ENCODE measurements around the gene GRIK1.

Gene GRIK1

GRCh38 chr21:29909571-29909970 is 30.2 kb downstream of the GRIK1 start:
- Histone ChIP-seq H3K9me3 (ENCODE audit: control insufficient read depth, low read depth, low read length) (peaks cover 5% of the 10 kb centered on the region), H3K27me3 (ENCODE audit: control insufficient read depth, insufficient read depth, low read length) (no peaks in the 10 kb centered on the region), H3K9ac (ENCODE audit: low read length) (no peak overlapping the region), H3K4me1 (ENCODE audit: control insufficient read depth, low read depth, low read length) (no peaks in the 10 kb centered on the region), H3K4me3 (ENCODE audit: low read length) (no peak overlapping the region), H3K27ac (ENCODE audit: low read length) (no peak overlapping the region), H3K36me3 (ENCODE audit: control insufficient read depth, low read depth, low read length) (no peaks in the 10 kb centered on the region)

GRCh38 chr21:29904359-29905282 is 35.2 kb downstream of the GRIK1 start:
- Histone ChIP-seq H3K27ac (ENCODE audit: low read length) (no peak overlapping the region), H3K4me1 (ENCODE audit: control insufficient read depth, low read depth, low read length) (no peaks in the 10 kb centered on the region), H3K27me3 (ENCODE audit: control insufficient read depth, insufficient read depth, low read length) (no peaks in the 10 kb centered on the region), H3K36me3 (ENCODE audit: control insufficient read depth, low read depth, low read length) (no peaks in the 10 kb centered on the region), H3K4me3 (ENCODE audit: low read length) (no peak overlapping the region), H3K9ac (ENCODE audit: low read length) (no peak overlapping the region), H3K9me3 (ENCODE audit: control insufficient read depth, low read depth, low read length) (no peaks in the 10 kb centered on the region)

DNA sequence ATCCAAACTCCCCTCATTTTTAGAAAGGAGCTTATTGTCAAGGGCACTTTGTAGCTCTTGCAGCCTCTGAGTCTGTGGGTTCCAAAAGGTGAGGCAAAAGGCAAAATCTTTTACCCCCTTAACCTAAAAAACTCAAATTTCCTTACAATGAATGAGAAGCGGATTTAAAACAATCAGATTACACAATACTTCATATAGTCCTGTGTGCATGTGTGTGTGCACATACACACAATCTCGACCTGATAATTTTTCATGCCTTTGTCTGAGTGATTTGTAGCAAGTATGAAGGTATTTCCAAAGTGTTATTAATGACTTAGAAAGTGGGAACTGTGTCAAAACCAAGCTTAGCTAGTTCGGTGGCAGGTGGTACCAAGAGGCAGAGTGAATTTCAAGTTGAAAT is 42.9 kb downstream of the GRIK1 start:
- H3K27me3 ChIP-seq (ENCODE audit: control insufficient read depth, insufficient read depth, low read length), result no peaks in the 10 kb centered on the region

DNA sequence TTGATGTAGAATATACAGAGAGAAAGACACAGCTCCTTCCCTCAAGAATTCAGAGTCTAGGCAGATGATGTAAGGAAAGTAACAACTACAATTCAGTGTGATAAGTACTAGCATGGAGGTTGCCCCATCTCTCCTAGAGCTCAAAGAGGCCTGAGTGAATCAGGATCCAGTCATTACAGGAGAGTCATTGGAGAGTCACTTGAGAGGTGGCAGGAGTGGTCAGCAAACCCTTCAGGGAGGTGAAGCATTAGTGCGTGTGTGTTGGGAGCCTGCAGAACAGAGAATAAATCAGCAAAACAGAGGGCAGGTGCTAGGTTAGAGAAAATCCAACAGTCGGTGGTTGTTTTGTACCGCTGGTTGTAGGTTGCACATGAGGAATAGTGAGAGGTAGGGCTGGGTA is 46.1 kb downstream of the GRIK1 start:
- no peaks in the 10 kb centered on the region for H3K4me1 ChIP-seq (ENCODE audit: control insufficient read depth, low read depth, low read length)
- H3K27ac ChIP-seq (ENCODE audit: low read length), result no peak overlapping the region
- H3K9ac ChIP-seq (ENCODE audit: low read length), result no peak overlapping the region
- no peaks in the 10 kb centered on the region for H3K36me3 ChIP-seq (ENCODE audit: control insufficient read depth, low read depth, low read length)
- H3K4me3 ChIP-seq (ENCODE audit: low read length), result no peak overlapping the region
- no peaks in the 10 kb centered on the region for H3K9me3 ChIP-seq (ENCODE audit: control insufficient read depth, low read depth, low read length)
- H3K27me3 ChIP-seq (ENCODE audit: control insufficient read depth, insufficient read depth, low read length), result no peaks in the 10 kb centered on the region

More for the DNA sequence above, 42.9 kb downstream of the GRIK1 start:
- H3K9me3 ChIP-seq (ENCODE audit: control insufficient read depth, low read depth, low read length), result no peaks in the 10 kb centered on the region
- H3K36me3 ChIP-seq (ENCODE audit: control insufficient read depth, low read depth, low read length), result no peaks in the 10 kb centered on the region
- no peak overlapping the region for H3K9ac ChIP-seq (ENCODE audit: low read length)
- H3K4me3 ChIP-seq (ENCODE audit: low read length), result no peak overlapping the region
- H3K4me1 ChIP-seq (ENCODE audit: control insufficient read depth, low read depth, low read length), result no peaks in the 10 kb centered on the region
- H3K27ac ChIP-seq (ENCODE audit: low read length), result no peak overlapping the region

- Histone ChIP-seq H3K9me3 (ENCODE audit: control insufficient read depth, low read depth, low read length) (no peaks in the 10 kb centered on the region), H3K4me1 (ENCODE audit: control insufficient read depth, low read depth, low read length) (no peaks in the 10 kb centered on the region), H3K9ac (ENCODE audit: low read length) (no peak overlapping the region), H3K27ac (ENCODE audit: low read length) (no peak overlapping the region), H3K27me3 (ENCODE audit: control insufficient read depth, insufficient read depth, low read length) (no peaks in the 10 kb centered on the region), H3K4me3 (ENCODE audit: low read length) (no peak overlapping the region), H3K36me3 (ENCODE audit: control insufficient read depth, low read depth, low read length) (no peaks in the 10 kb centered on the region)
Observed at GRCh38 chr21:29892379-29892778, 47.4 kb downstream of the GRIK1 start.

- Histone ChIP-seq H3K9me3 (ENCODE audit: control insufficient read depth, low read depth, low read length) (no peaks in the 10 kb centered on the region), H3K4me1 (ENCODE audit: control insufficient read depth, low read depth, low read length) (no peaks in the 10 kb centered on the region), H3K36me3 (ENCODE audit: control insufficient read depth, low read depth, low read length) (no peaks in the 10 kb centered on the region), H3K4me3 (ENCODE audit: low read length) (no peak overlapping the region), H3K9ac (ENCODE audit: low read length) (no peak overlapping the region), H3K27ac (ENCODE audit: low read length) (no peak overlapping the region), H3K27me3 (ENCODE audit: control insufficient read depth, insufficient read depth, low read length) (no peaks in the 10 kb centered on the region)
Observed at GRCh38 chr21:29888437-29888836, 51.4 kb downstream of the GRIK1 start.

DNA sequence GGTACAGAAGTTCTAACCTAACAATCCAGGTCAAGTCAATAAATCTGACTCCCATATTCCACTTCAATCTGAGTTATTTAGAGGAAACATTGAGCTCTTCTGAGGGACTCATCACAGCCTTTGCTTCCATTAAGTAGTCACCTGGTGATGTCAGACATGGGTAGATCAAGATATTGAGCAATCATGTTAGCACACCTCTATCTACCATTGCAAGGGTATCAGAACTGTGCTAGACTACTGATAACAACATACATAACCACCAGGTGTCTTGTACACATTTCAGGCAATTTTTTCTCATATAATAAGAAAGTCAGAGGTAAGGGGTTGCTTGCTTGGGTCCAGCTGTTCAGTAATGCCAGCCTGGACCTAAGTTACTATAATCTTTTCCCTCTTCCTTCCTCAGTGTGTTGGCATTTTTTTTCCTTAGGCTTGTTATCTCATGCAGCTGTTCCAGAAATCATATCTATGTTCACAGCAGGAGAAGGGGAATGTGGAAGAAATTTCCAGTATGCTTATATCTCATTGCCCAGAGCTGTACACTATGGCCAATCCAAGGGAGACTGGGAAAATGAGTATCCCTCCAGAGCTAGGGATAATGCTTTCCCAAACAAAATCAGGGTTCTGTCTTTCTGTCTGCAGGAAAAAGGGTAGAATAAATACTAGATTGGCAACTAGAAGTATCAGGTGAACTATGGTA is 52.3 kb downstream of the GRIK1 start:
- H3K27me3 ChIP-seq (ENCODE audit: control insufficient read depth, insufficient read depth, low read length), result no peaks in the 10 kb centered on the region
- H3K9ac ChIP-seq (ENCODE audit: low read length), result no peak overlapping the region
- H3K27ac ChIP-seq (ENCODE audit: low read length), result no peak overlapping the region
- no peak overlapping the region for H3K4me3 ChIP-seq (ENCODE audit: low read length)
- no peaks in the 10 kb centered on the region for H3K9me3 ChIP-seq (ENCODE audit: control insufficient read depth, low read depth, low read length)
- no peaks in the 10 kb centered on the region for H3K36me3 ChIP-seq (ENCODE audit: control insufficient read depth, low read depth, low read length)
- H3K4me1 ChIP-seq (ENCODE audit: control insufficient read depth, low read depth, low read length), result no peaks in the 10 kb centered on the region

DNA sequence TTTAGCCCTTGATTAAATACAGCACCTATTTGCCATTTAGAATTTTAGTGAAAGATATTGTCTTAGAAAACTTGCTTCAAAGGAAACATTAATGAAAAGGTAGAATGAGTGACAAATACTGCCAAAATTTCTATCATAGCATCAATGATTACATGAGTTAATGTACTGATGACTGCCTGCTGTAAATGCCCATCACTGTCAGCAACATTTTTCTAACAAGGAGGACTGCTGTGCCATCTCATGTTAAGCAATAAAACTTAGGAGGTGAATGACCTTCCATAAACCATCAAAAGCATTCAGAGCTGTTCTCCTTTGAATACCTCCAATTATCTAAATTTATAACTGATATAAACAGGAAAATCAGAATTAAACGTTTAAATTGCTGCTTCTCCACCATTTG is 54.3 kb downstream of the GRIK1 start:
- Histone ChIP-seq H3K9ac (ENCODE audit: low read length) (no peak overlapping the region), H3K4me3 (ENCODE audit: low read length) (no peak overlapping the region), H3K9me3 (ENCODE audit: control insufficient read depth, low read depth, low read length) (no peaks in the 10 kb centered on the region), H3K27ac (ENCODE audit: low read length) (no peak overlapping the region), H3K27me3 (ENCODE audit: control insufficient read depth, insufficient read depth, low read length) (no peaks in the 10 kb centered on the region), H3K4me1 (ENCODE audit: control insufficient read depth, low read depth, low read length) (no peaks in the 10 kb centered on the region), H3K36me3 (ENCODE audit: control insufficient read depth, low read depth, low read length) (no peaks in the 10 kb centered on the region)

DNA sequence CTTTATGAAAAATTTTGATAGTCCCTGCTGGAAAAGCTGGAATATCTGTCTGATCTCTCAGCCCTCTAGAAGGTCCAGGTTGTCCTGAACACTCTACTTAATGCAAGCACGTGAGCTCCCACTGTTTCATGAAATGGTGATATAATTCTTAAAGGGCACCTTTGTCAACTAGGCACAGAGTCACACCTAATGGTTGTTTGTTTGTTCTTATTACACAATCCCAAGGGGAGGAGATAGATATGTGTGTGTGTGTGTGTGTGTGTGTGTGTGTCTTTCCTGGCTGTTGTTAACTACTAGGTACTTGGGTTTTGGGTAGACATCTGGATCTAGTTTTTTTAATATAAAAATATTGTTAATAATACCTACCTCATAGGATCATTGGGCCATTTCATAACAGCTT is 63.9 kb downstream of the GRIK1 start:
- Histone ChIP-seq H3K9me3 (ENCODE audit: control insufficient read depth, low read depth, low read length) (no peaks in the 10 kb centered on the region), H3K4me1 (ENCODE audit: control insufficient read depth, low read depth, low read length) (peaks cover 18% of the 10 kb centered on the region), H3K4me3 (ENCODE audit: low read length) (no peak overlapping the region), H3K27me3 (ENCODE audit: control insufficient read depth, insufficient read depth, low read length) (no peaks in the 10 kb centered on the region), H3K36me3 (ENCODE audit: control insufficient read depth, low read depth, low read length) (no peaks in the 10 kb centered on the region), H3K9ac (ENCODE audit: low read length) (no peak overlapping the region), H3K27ac (ENCODE audit: low read length) (no peak overlapping the region)

GRCh38 chr21:29875036-29875716 is 64.6 kb downstream of the GRIK1 start:
- Histone ChIP-seq H3K9me3 (ENCODE audit: control insufficient read depth, low read depth, low read length) (no peaks in the 10 kb centered on the region), H3K27ac (ENCODE audit: low read length) (no peak overlapping the region), H3K4me1 (ENCODE audit: control insufficient read depth, low read depth, low read length) (peaks cover 18% of the 10 kb centered on the region), H3K9ac (ENCODE audit: low read length) (no peak overlapping the region), H3K4me3 (ENCODE audit: low read length) (no peak overlapping the region), H3K36me3 (ENCODE audit: control insufficient read depth, low read depth, low read length) (no peaks in the 10 kb centered on the region), H3K27me3 (ENCODE audit: control insufficient read depth, insufficient read depth, low read length) (no peaks in the 10 kb centered on the region)

- no peak overlapping the region for H3K4me3 ChIP-seq (ENCODE audit: low read length)
- no peaks in the 10 kb centered on the region for H3K9me3 ChIP-seq (ENCODE audit: control insufficient read depth, low read depth, low read length)
- H3K36me3 ChIP-seq (ENCODE audit: control insufficient read depth, low read depth, low read length), result no peaks in the 10 kb centered on the region
- H3K4me1 ChIP-seq (ENCODE audit: control insufficient read depth, low read depth, low read length), result peaks cover 18% of the 10 kb centered on the region
- H3K27me3 ChIP-seq (ENCODE audit: control insufficient read depth, insufficient read depth, low read length), result no peaks in the 10 kb centered on the region
- no peak overlapping the region for H3K9ac ChIP-seq (ENCODE audit: low read length)
- H3K27ac ChIP-seq (ENCODE audit: low read length), result no peak overlapping the region
Observed at GRCh38 chr21:29873908-29874307, 65.9 kb downstream of the GRIK1 start.
